Tibial nerve (tissue), 4 donors: ENCODE measurements around the gene SSTR4.

Experiments used
- EP300 ChIP-seq, 2 donors: sonication (generic); formaldehyde crosslinking; IDR thresholded peaks; one replicate each; pipeline ENCODE4 v1.6.1; 2017; ENCODE audit warnings: antibody characterized with exemption in 2 of 2, mild to moderate bottlenecking in 1 of 2
- TF ChIP-seq, protein P1 (sequence below), 5 experiments: fragments of 200-600 bp in 3 of 5; fragments of 450-650 bp in 2 of 5; sonication (generic) in 3 of 5; IDR thresholded peaks; one replicate each; pipeline ENCODE4 v1.5.1; 2016 to 2019; ENCODE audit warnings: antibody characterized with exemption in 5 of 5, mild to moderate bottlenecking in 3 of 5, moderate library complexity in 2 of 5

DNA sequence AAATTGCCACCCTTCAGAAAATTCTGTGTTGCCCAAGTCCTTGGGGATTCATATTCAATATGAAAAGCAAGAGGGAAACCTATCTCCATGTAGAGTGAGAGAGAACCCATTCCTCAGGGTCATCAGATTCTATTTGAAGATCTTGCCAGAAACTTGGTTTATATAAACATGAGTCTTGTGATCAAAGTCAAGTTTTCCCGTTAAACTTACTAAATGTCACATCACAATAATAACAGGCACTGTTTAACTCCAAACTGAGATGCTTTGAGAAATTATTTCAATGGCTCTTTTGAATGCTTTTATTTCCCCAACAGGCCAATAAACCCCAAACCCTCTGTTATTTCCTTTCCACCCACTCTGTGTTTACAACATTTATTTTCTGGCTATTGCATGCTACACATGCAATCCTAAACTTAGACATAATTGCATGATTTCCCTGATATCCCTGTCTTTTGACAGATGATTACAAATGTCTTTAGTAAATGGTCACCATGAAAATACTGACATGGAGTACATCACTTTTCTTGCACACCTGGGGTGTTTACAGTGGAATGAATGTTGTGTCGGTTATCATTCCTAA, 31.1 kb upstream of the SSTR4 start:
- TF ChIP-seq, protein P1, sequence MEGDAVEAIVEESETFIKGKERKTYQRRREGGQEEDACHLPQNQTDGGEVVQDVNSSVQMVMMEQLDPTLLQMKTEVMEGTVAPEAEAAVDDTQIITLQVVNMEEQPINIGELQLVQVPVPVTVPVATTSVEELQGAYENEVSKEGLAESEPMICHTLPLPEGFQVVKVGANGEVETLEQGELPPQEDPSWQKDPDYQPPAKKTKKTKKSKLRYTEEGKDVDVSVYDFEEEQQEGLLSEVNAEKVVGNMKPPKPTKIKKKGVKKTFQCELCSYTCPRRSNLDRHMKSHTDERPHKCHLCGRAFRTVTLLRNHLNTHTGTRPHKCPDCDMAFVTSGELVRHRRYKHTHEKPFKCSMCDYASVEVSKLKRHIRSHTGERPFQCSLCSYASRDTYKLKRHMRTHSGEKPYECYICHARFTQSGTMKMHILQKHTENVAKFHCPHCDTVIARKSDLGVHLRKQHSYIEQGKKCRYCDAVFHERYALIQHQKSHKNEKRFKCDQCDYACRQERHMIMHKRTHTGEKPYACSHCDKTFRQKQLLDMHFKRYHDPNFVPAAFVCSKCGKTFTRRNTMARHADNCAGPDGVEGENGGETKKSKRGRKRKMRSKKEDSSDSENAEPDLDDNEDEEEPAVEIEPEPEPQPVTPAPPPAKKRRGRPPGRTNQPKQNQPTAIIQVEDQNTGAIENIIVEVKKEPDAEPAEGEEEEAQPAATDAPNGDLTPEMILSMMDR (IDR thresholded peaks at IDR 0.05): no peak
- no peak for TF ChIP-seq EP300 (IDR thresholded peaks at IDR 0.05)
